Measurements from ENCODE around the gene SIL1.
"Not testable (repeated sequence)": the region's sequence is repeated elsewhere in the genome, so short reads cannot be mapped to it uniquely, and the experiment has no call there.

SIL1 gene

GRCh38 chr5:139167952-139168720, 30.0 kb downstream of the SIL1 start:
- H3K36me3 ChIP-seq = no peaks in the 10 kb centered on the region
- H3K9me3 ChIP-seq = no peaks in the 10 kb centered on the region
- H3K4me1 ChIP-seq (ENCODE audit: control insufficient read depth in 1 of 2, insufficient read depth in 1 of 2, low read depth in 1 of 2, low read length in 1 of 2) = peaks cover 0 to 2% of the 10 kb centered on the region in 2 experiments
- TF ChIP-seq CTCF (IDR thresholded peaks at IDR 0.05) = no peak
- no peak overlapping the region for H3K4me3 ChIP-seq (ENCODE audit: low read depth in 1 of 2, low read length in 1 of 2)
- no peaks in the 10 kb centered on the region for H3K27me3 ChIP-seq
- no peak overlapping the region for H3K27ac ChIP-seq

DNA sequence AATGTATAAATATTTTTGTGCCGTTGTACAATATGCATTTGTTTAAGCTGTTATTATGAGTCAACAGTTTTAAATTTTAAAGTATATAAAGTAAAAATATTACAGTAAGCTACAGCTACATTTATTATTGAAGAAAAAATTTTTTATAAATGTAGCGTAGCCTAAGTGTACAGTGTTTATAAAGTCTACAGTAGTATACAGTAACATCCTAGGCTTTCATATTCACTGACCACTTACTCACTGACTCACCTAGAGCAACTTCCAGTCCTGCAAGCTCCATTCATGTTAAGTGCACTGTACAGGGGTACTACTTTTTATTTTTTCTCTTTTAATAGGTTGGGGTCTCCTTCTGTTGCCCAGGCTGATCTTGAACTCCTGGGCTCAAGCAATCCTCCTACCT, 30.6 kb downstream of the SIL1 start:
- Histone ChIP-seq H3K27me3 (no peaks in the 10 kb centered on the region), H3K4me1 (ENCODE audit: control insufficient read depth in 1 of 2, insufficient read depth in 1 of 2, low read depth in 1 of 2, low read length in 1 of 2) (peaks cover 0 to 2% of the 10 kb centered on the region in 2 experiments), H3K36me3 (no peaks in the 10 kb centered on the region), H3K27ac (no peak overlapping the region), H3K4me3 (ENCODE audit: low read depth in 1 of 2, low read length in 1 of 2) (no peak overlapping the region), H3K9me3 (no peaks in the 10 kb centered on the region)
- no peak for TF ChIP-seq CTCF (IDR thresholded peaks at IDR 0.05)

- no peak for TF ChIP-seq CTCF (IDR thresholded peaks at IDR 0.05)
- H3K36me3 ChIP-seq = no peaks in the 10 kb centered on the region
- H3K27ac ChIP-seq = no peak overlapping the region
- no peaks in the 10 kb centered on the region for H3K9me3 ChIP-seq
- no peak overlapping the region for H3K4me3 ChIP-seq (ENCODE audit: low read depth in 1 of 2, low read length in 1 of 2)
- peaks cover 0 to 2% of the 10 kb centered on the region in 2 experiments for H3K4me1 ChIP-seq (ENCODE audit: control insufficient read depth in 1 of 2, insufficient read depth in 1 of 2, low read depth in 1 of 2, low read length in 1 of 2)
- no peaks in the 10 kb centered on the region for H3K27me3 ChIP-seq
Measured at GRCh38 chr5:139167063-139167462, 31.1 kb downstream of the SIL1 start.

DNA sequence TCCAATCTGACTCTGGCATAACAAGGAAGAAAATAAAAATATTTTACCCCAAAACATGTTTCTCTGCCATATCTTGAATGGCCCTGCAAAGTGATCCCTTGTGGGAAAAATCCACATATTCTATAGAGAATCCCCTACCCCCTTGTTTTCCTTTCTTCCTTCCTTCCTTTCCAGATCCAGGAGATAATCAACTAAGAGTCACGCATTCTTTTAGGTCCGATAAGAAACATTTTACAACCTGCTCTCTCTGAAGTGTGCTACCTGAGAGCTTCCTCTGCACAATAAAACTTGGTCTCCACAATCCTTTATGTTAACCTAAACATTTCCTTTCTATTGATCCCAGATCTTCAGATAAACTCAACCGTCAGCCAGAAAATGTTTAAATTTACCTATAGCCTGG, 33.3 kb downstream of the SIL1 start:
- H3K4me1 ChIP-seq (ENCODE audit: control insufficient read depth in 1 of 2, insufficient read depth in 1 of 2, low read depth in 1 of 2, low read length in 1 of 2); H3K9me3 ChIP-seq; H3K36me3 ChIP-seq; H3K27me3 ChIP-seq; H3K27ac ChIP-seq; H3K4me3 ChIP-seq (ENCODE audit: low read depth in 1 of 2, low read length in 1 of 2): not testable (repeated sequence)

DNA sequence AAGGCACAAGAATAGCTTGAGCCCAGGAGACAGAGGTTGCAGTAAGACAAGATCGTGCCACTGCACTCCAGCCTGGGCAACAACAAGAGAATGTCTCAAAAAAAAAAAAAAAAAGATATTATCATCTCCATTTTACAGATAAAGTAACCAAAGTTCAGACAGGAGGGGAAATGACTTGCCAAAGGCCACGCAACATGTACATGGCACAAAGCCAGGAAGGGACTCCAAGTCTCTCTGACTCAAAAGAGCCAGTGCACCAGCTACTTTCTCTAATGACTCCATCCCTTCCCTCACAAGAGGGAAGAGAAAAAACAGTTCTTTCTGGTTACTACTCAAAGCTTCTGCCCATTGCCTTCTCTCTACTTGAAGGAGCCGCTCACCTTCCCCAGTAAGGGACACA, 34.1 kb downstream of the SIL1 start:
- Histone ChIP-seq H3K36me3 (no peaks in the 10 kb centered on the region), H3K9me3 (no peaks in the 10 kb centered on the region), H3K27ac (no peak overlapping the region), H3K4me1 (ENCODE audit: control insufficient read depth in 1 of 2, insufficient read depth in 1 of 2, low read depth in 1 of 2, low read length in 1 of 2) (peaks cover 0 to 2% of the 10 kb centered on the region in 2 experiments), H3K4me3 (ENCODE audit: low read depth in 1 of 2, low read length in 1 of 2) (no peak overlapping the region), H3K27me3 (no peaks in the 10 kb centered on the region)
- TF ChIP-seq CTCF (IDR thresholded peaks at IDR 0.05) = no peak

DNA sequence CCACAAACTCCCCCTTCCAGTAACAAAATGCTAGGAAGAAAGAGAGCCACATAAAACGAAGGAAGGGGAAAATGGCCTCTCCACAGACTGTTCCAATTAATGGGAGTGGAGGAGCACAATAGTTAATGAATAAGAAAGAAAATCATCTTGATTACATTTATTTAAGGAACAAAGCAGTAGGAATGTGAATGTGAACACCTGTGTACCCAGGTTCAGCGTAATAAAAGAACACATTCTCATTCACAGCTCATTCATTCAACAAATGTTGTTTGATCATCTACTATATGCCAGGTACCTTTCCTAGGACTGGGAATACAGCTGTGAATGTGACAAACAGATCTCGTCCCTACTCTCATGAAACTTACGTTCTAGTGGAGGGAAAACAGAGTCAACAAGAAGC, 35.7 kb downstream of the SIL1 start:
- Histone ChIP-seq H3K9me3 (no peaks in the 10 kb centered on the region), H3K27ac (no peak overlapping the region), H3K4me1 (ENCODE audit: control insufficient read depth in 1 of 2, insufficient read depth in 1 of 2, low read depth in 1 of 2, low read length in 1 of 2) (peaks cover 0 to 2% of the 10 kb centered on the region in 2 experiments), H3K27me3 (no peaks in the 10 kb centered on the region), H3K36me3 (no peaks in the 10 kb centered on the region), H3K4me3 (ENCODE audit: low read depth in 1 of 2, low read length in 1 of 2) (no peak overlapping the region)
- TF ChIP-seq CTCF (IDR thresholded peaks at IDR 0.05) = no peak

Measured in neutrophil (primary cell).